CD14-positive monocyte (primary cell): ENCODE results near the gene LYRM2. TPM values are rescaled to one million over a fixed set of nuclear protein-coding genes. Genes with fewer than 3 reads are reported as not detected.

Experiments
- DNase-seq, 3 donors: peaks; one replicate each; pipeline ENCODE4 v3.0.0-alpha.2; 2011 to 2022
- H2AFZ ChIP-seq: 2 replicates; pipeline ENCODE4 v1.6.0; 2012; ENCODE audit warnings: mild to moderate bottlenecking, low read depth, low read length, inconsistent platforms; ENCODE audit not compliant: insufficient read depth, poor library complexity, severe bottlenecking
- H3K27ac ChIP-seq, 2 donors: 1 replicate in 1 of 2; 2 replicates in 1 of 2; pipeline ENCODE4 v1.5.1; 2012 to 2013; ENCODE audit warnings: low read length in 2 of 2, control low read depth in 1 of 2, inconsistent platforms in 1 of 2, low read depth in 1 of 2, mild to moderate bottlenecking in 1 of 2
- H3K27me3 ChIP-seq, 2 donors: one replicate each; pipeline versions ENCODE4 v1.6.0 to v1.6.1; 2011 to 2013; ENCODE audit warnings: low read length in 2 of 2; ENCODE audit not compliant: control insufficient read depth in 2 of 2, insufficient read depth in 2 of 2
- H3K36me3 ChIP-seq, 2 donors: replicated peaks in 1 of 2; 1 replicate in 1 of 2; 2 replicates in 1 of 2; pipeline versions ENCODE4 v1.5.1 to v1.6.1; 2012 to 2013; ENCODE audit warnings: low read length in 2 of 2, control low read depth in 1 of 2, inconsistent platforms in 1 of 2, mild to moderate bottlenecking in 1 of 2; ENCODE audit not compliant: insufficient read depth in 2 of 2, control insufficient read depth in 1 of 2
- H3K4me1 ChIP-seq, 2 donors: 1 replicate in 1 of 2; 2 replicates in 1 of 2; pipeline versions ENCODE4 v1.5.1 to v1.6.1; 2012 to 2013; ENCODE audit warnings: low read length in 2 of 2, control low read depth in 1 of 2, inconsistent platforms in 1 of 2, mild to moderate bottlenecking in 1 of 2, moderate library complexity in 1 of 2; ENCODE audit not compliant: insufficient read depth in 2 of 2, control insufficient read depth in 1 of 2
- H3K4me2 ChIP-seq: replicated peaks from 2 replicates; pipeline ENCODE3; 2012; ENCODE audit warnings: low read length, moderate library complexity, mild to moderate bottlenecking; ENCODE audit not compliant: poor library complexity, severe bottlenecking; ENCODE audit errors: extremely low read depth
- H3K4me3 ChIP-seq, 3 experiments: fragments of 200-600 bp in 1 of 3; sonication (generic) in 1 of 3; replicated peaks in 1 of 3; 1 replicate in 2 of 3; 2 replicates in 1 of 3; pipeline ENCODE4 v1.5.1; 2011 to 2013; ENCODE audit warnings: low read length in 3 of 3, mild to moderate bottlenecking in 3 of 3, control low read depth in 2 of 3, low read depth in 2 of 3, inconsistent platforms in 1 of 3, moderate library complexity in 1 of 3
- H3K79me2 ChIP-seq: 2 replicates; pipeline ENCODE4 v1.6.0; 2012; ENCODE audit warnings: mild to moderate bottlenecking, control low read depth, inconsistent platforms, low read length, moderate library complexity; ENCODE audit not compliant: insufficient read depth
- H3K9ac ChIP-seq: 2 replicates; pipeline ENCODE4 v1.6.0; 2017; ENCODE audit warnings: low read length, mild to moderate bottlenecking; ENCODE audit not compliant: insufficient read depth, poor library complexity, severe bottlenecking
- H3K9me3 ChIP-seq, 2 donors: replicated peaks in 1 of 2; 1 replicate in 1 of 2; 2 replicates in 1 of 2; pipeline versions ENCODE4 v1.5.1 to v1.6.1; 2012 to 2013; ENCODE audit warnings: low read length in 2 of 2, control low read depth in 1 of 2; ENCODE audit not compliant: control insufficient read depth in 1 of 2, insufficient read depth in 1 of 2
- H4K20me1 ChIP-seq: 2 replicates; pipeline ENCODE4 v1.6.0; 2012; ENCODE audit warnings: mild to moderate bottlenecking, low read length, control low read depth, moderate library complexity; ENCODE audit not compliant: insufficient read depth
- H3K27ac Mint-ChIP-seq, 7 donors: one replicate each; pipeline ENCODE4 v1.8.0; 2020; ENCODE audit warnings: mild to moderate bottlenecking in 7 of 7, mixed read lengths in 7 of 7, moderate library complexity in 6 of 7, inconsistent platforms in 2 of 7
- H3K27me3 Mint-ChIP-seq, 3 donors: one replicate each; pipeline ENCODE4 v1.8.0; 2021 to 2022; ENCODE audit warnings: low read depth in 3 of 3, mild to moderate bottlenecking in 3 of 3, mixed read lengths in 3 of 3, moderate library complexity in 3 of 3, inconsistent platforms in 1 of 3
- H3K36me3 Mint-ChIP-seq, 2 donors: one replicate each; pipeline ENCODE4 v1.8.0; 2020; ENCODE audit warnings: mixed read lengths in 2 of 2, inconsistent platforms in 1 of 2, mild to moderate bottlenecking in 1 of 2
- H3K4me1 Mint-ChIP-seq: one replicate; pipeline ENCODE4 v1.8.0; 2020; ENCODE audit warnings: mild to moderate bottlenecking, mixed read lengths
- H3K4me3 Mint-ChIP-seq, 2 donors: one replicate each; pipeline ENCODE4 v1.8.0; 2020; ENCODE audit warnings: mild to moderate bottlenecking in 2 of 2, mixed read lengths in 2 of 2, moderate library complexity in 1 of 2
- H3K9me3 Mint-ChIP-seq, 7 donors: one replicate each; pipeline ENCODE4 v1.8.0; 2020 to 2022; ENCODE audit warnings: mixed read lengths in 7 of 7, mild to moderate bottlenecking in 6 of 7, moderate library complexity in 6 of 7, inconsistent platforms in 2 of 7
- CTCF ChIP-seq: fragments of 200-600 bp; IDR thresholded peaks from one replicate; pipeline ENCODE4 v1.8.0; 2022; ENCODE audit warnings: antibody characterized with exemption, mild to moderate bottlenecking
- WGBS: methylation state at CpG from one replicate; pipeline ENCODE4 v1.1.5; 2013; ENCODE audit warnings: missing lambda C conversion rate; ENCODE audit not compliant: insufficient coverage; 5-methylcytosine and 5-hydroxymethylcytosine counted together
- intact Hi-C, 2 donors: fragments of 100-400 bp; cut with micrococcal nuclease; formaldehyde crosslinking; loops; one replicate each; pipeline versions ENCODE4 v1.15.0 to v1.15.1; 2023
- polyA plus RNA-seq, 3 donors: library from polyadenylated mRNA; depleted of rRNA in 1 of 3; unstranded in 2 of 3; stranded (reverse) in 1 of 3; fragments of 300-500 nt in 2 of 3; fragments of >200 nt in 1 of 3; fragmentation: Illumina TruSeq in 2 of 3; gene quantifications; 1 replicate in 2 of 3; 2 replicates in 1 of 3; pipeline ENCODE4 v1.2.3, GENCODE V29; 2012 to 2021

The LYRM2 gene
- polyA plus RNA-seq, 3 donors: 13.2 to 64.0 (median 58.1) TPM

- Mint-ChIP-seq H3K9me3 (no peaks in the 10 kb centered on the region), H3K36me3 (peaks cover 54 to 61% of the 10 kb centered on the region in 2 donors), H3K27ac (no peak overlapping the region), H3K4me1 (no peaks in the 10 kb centered on the region), H3K27me3 (peaks cover 0 to 3% (median 1%) of the 10 kb centered on the region in 3 donors), H3K4me3 (no peak overlapping the region)
- WGBS: no CpG with 5 or more reads among the region's 5 CpGs
- H4K20me1 ChIP-seq: no peaks in the 10 kb centered on the region
- peaks cover 60 to 87% of the 10 kb centered on the region in 2 donors for H3K36me3 ChIP-seq
- no peak for TF ChIP-seq CTCF
- H3K27me3 ChIP-seq: no peaks in the 10 kb centered on the region
- no peaks in the 10 kb centered on the region for H3K9me3 ChIP-seq
- no peak overlapping the region for H3K27ac ChIP-seq
- DNase-seq: no peak
- no peak overlapping the region for H3K9ac ChIP-seq
- no peaks in the 10 kb centered on the region for H3K4me1 ChIP-seq
- no peak overlapping the region for H2AFZ ChIP-seq
- H3K4me2 ChIP-seq: no peak overlapping the region
- H3K4me3 ChIP-seq: no peak overlapping the region
- H3K79me2 ChIP-seq: no peaks in the 10 kb centered on the region
- intact Hi-C loops: no loop called here
Measured at GRCh38 chr6:89667872-89668556, 29.5 kb upstream of the LYRM2 start.

- peaks cover 68 to 70% of the 10 kb centered on the region in 2 donors for H3K36me3 Mint-ChIP-seq
Measured at GRCh38 chr6:89662659-89663223, 24.2 kb upstream of the LYRM2 start.

More at GRCh38 chr6:89662659-89663223, 24.2 kb upstream of the LYRM2 start:
- Mint-ChIP-seq H3K27ac (no peak overlapping the region), H3K4me3 (no peak overlapping the region), H3K9me3 (no peaks in the 10 kb centered on the region), H3K27me3 (peaks cover 0 to 5% (median 0%) of the 10 kb centered on the region in 3 donors), H3K4me1 (no peaks in the 10 kb centered on the region)
- no peak for TF ChIP-seq CTCF
- H3K4me2 ChIP-seq: no peak overlapping the region
- H3K36me3 ChIP-seq: peaks cover 56 to 88% of the 10 kb centered on the region in 2 donors
- WGBS: no CpG with 5 or more reads among the region's 4 CpGs
- H3K4me1 ChIP-seq: no peaks in the 10 kb centered on the region
- intact Hi-C loops: no loop called here
- H3K9me3 ChIP-seq: no peaks in the 10 kb centered on the region
- H3K27ac ChIP-seq: no peak overlapping the region
- H3K9ac ChIP-seq: no peak overlapping the region
- no peaks in the 10 kb centered on the region for H4K20me1 ChIP-seq
- no peak for DNase-seq
- H3K79me2 ChIP-seq: no peaks in the 10 kb centered on the region
- no peak overlapping the region for H2AFZ ChIP-seq
- H3K27me3 ChIP-seq: no peaks in the 10 kb centered on the region
- no peak overlapping the region for H3K4me3 ChIP-seq
